Body of pancreas (tissue), 4 donors: ENCODE data around the gene MASP2. TPM values are rescaled to one million over a fixed set of nuclear protein-coding genes. Genes with fewer than 3 reads are reported as not detected.
"Not testable (repeated sequence)": the region's sequence is repeated elsewhere in the genome, so short reads cannot be mapped to it uniquely, and the experiment has no call there.

Experiments
- ATAC-seq: fragments of 150-250 bp; one replicate; pipeline ENCODE4 v1.9.1; 2016
- DNase-seq, 4 donors: peaks; one replicate each; pipeline ENCODE4 v3.0.0-alpha.2; 2019
- H3K27ac ChIP-seq, 4 donors: fragments of 200-600 bp; sonication (generic); 1 replicate in 3 of 4; 2 replicates in 1 of 4; pipeline versions ENCODE4 v1.5.1 to v1.6.1; 2016 to 2019; ENCODE audit warnings: mild to moderate bottlenecking in 1 of 4, mixed read lengths in 1 of 4, moderate library complexity in 1 of 4
- H3K27me3 ChIP-seq, 2 donors: fragments of 200-600 bp; sonication (generic); one replicate each; pipeline ENCODE4 v1.6.0; 2016; ENCODE audit warnings: mild to moderate bottlenecking in 1 of 2
- H3K36me3 ChIP-seq, 2 donors: fragments of 200-600 bp; sonication (generic); replicated peaks in 1 of 2; 2 replicates each; pipeline ENCODE4 v1.5.1; 2016; ENCODE audit warnings: low read depth in 2 of 2; ENCODE audit not compliant: insufficient read depth in 1 of 2
- H3K4me1 ChIP-seq: fragments of 200-600 bp; sonication (generic); one replicate; pipeline ENCODE4 v1.6.0; 2016
- H3K4me3 ChIP-seq, 2 donors: fragments of 200-600 bp; sonication (generic); 1 replicate in 1 of 2; 2 replicates in 1 of 2; pipeline ENCODE4 v1.5.1; 2016 to 2019
- H3K9me3 ChIP-seq, 3 donors: fragments of 200-600 bp; sonication (generic); 1 replicate in 2 of 3; 2 replicates in 1 of 3; pipeline ENCODE4 v1.5.1; 2016
- POLR2A ChIP-seq, 3 donors: fragments of 450-650 bp; IDR thresholded peaks; one replicate each; pipeline ENCODE4 v1.6.1; 2016; ENCODE audit warnings: antibody characterized with exemption in 3 of 3, mild to moderate bottlenecking in 2 of 3
- WGBS, 2 donors: methylation state at CpG; one replicate each; pipeline ENCODE4 v1.1.5; 2017; 5-methylcytosine and 5-hydroxymethylcytosine counted together
- intact Hi-C: fragments of 100-400 bp; cut with DNase I; formaldehyde crosslinking; loops from one replicate; pipeline ENCODE4 v1.15.1; 2023
- total RNA-seq, 2 donors: library from RNA; depleted of rRNA; stranded (reverse); fragments of >200 nt; gene quantifications; one replicate each; pipeline ENCODE4 v1.1.0, GENCODE V29; 2016
- TF ChIP-seq, protein P1 (sequence below), 7 experiments: fragments of 450-650 bp in 4 of 7; fragments of 200-600 bp in 3 of 7; sonication (generic) in 3 of 7; IDR thresholded peaks; one replicate each; pipeline ENCODE4 v1.5.1; 2016 to 2019; ENCODE audit warnings: antibody characterized with exemption in 7 of 7

The MASP2 gene
- total RNA-seq, 2 donors from 2014 or later: not detected

DNA sequence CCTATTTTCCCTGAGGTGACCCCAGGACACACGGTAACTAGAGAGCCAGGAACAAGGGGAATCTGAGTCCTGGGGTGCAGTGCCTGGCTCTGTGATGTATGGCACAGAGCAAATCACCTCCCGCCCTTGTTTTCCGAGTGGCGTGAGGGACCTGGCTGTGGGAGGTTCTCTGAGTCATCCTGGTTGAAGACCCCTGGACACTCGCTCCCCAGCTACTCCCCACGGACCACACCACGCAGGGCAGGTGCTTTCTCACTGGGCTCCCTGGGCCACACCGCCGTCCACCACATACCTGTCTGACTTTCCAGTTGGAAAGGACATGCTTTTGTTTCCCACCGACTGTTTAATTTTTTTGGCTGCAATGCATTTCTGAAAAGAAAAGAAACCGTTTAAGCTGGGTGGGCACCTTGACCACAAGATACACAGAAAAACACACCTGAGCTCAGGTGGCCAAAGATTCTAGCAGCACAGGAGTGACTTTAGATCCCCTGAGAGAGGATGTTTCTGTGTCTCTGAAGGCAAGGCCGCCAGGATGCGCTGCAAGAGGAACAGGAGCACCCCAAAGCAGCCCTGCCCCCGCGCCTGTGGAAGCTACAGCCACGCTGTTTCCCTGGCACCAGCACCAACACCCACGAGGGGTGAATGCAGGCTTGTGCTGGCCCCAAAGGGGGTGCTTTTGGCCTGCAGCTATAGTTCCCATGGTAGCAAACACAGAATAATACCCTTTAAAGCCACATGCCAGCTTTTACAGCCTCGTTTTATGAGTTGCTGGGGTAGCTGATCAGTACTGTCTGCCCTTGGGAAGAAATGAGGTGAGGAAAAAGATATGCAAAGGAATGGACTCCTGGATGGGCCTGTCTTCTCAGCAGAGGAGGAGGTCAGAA is 20.9 kb upstream of the MASP2 start:
- H3K4me3 ChIP-seq: no peak overlapping the region
- H3K4me1 ChIP-seq: peaks cover 25% of the 10 kb centered on the region
- ATAC-seq (no peak), DNase-seq (peak in 1 of 4 donors; percentile 2)
- 90 to 94% methylated on average over 18 of the region's 18 CpGs for WGBS, 2 donors
- intact Hi-C loops: no loop called here
- no peaks in the 10 kb centered on the region for H3K27me3 ChIP-seq
- TF ChIP-seq, protein P1, sequence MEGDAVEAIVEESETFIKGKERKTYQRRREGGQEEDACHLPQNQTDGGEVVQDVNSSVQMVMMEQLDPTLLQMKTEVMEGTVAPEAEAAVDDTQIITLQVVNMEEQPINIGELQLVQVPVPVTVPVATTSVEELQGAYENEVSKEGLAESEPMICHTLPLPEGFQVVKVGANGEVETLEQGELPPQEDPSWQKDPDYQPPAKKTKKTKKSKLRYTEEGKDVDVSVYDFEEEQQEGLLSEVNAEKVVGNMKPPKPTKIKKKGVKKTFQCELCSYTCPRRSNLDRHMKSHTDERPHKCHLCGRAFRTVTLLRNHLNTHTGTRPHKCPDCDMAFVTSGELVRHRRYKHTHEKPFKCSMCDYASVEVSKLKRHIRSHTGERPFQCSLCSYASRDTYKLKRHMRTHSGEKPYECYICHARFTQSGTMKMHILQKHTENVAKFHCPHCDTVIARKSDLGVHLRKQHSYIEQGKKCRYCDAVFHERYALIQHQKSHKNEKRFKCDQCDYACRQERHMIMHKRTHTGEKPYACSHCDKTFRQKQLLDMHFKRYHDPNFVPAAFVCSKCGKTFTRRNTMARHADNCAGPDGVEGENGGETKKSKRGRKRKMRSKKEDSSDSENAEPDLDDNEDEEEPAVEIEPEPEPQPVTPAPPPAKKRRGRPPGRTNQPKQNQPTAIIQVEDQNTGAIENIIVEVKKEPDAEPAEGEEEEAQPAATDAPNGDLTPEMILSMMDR (IDR thresholded peaks at IDR 0.05): no peak
- no peak for TF ChIP-seq POLR2A (IDR thresholded peaks at IDR 0.05)
- H3K27ac ChIP-seq: no peak overlapping the region
- no peaks in the 10 kb centered on the region for H3K9me3 ChIP-seq
- peaks cover 7 to 23% of the 10 kb centered on the region in 2 donors for H3K36me3 ChIP-seq

DNA sequence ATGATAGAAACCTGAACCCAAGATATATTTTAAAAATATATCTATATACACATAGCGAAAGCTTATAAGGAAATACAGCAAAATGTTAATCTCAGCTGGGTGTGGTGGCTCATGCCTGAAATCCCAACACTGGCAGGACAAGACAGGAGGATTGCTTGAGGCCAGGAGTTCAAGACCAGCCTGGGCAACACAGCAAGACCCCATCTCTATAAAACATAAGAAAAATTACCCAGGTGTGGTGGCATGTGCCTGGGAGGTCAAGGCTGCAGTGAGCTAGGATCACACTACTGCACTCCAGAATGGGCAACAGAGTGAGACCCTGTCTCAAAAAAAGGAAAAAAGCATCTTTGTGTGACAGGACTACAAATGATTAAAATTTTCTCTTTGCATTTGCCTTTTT is 18.8 kb upstream of the MASP2 start:
- Histone ChIP-seq H3K9me3 (no peaks in the 10 kb centered on the region), H3K36me3 (peaks cover 7 to 22% of the 10 kb centered on the region in 2 donors), H3K4me3 (no peak overlapping the region), H3K27me3 (no peaks in the 10 kb centered on the region), H3K4me1 (peaks cover 17% of the 10 kb centered on the region), H3K27ac (no peak overlapping the region)
- no peak for TF ChIP-seq POLR2A (IDR thresholded peaks at IDR 0.05)
- TF ChIP-seq, protein P1 (IDR thresholded peaks at IDR 0.05): no peak
- no peak for DNase-seq
- WGBS, 2 donors: 92 to 100% methylated on average over 1 of the region's 1 CpG
- ATAC-seq: no peak
- intact Hi-C loops: no loop called here

DNA sequence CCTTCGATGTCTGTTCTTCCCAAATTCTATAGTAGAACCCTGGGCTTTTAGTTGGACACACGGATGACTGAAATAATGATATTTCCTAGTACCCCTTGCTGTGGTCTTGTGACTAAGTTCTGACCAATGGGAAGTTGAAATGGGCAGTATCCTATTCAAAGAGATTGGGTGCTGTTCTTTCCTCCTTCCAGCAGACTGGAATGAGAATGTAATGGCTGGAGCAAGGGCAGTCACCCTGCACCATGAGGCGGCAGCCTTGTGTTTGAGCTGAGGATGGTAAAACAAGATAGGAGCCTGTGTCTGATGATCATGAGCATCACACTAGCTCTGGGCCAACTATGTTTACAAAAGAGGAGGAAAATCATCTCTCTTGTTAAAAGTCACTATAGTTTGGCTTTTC is 17.9 kb upstream of the MASP2 start:
- intact Hi-C loops: no loop called here
- ATAC-seq: no peak
- H3K27ac ChIP-seq: no peak overlapping the region
- DNase-seq: no peak
- H3K4me1 ChIP-seq: peaks cover 18% of the 10 kb centered on the region
- no peaks in the 10 kb centered on the region for H3K9me3 ChIP-seq
- H3K36me3 ChIP-seq: peaks cover 7 to 22% of the 10 kb centered on the region in 2 donors
- no peak overlapping the region for H3K4me3 ChIP-seq
- TF ChIP-seq, protein P1 (IDR thresholded peaks at IDR 0.05): no peak
- no peak for TF ChIP-seq POLR2A (IDR thresholded peaks at IDR 0.05)
- no peaks in the 10 kb centered on the region for H3K27me3 ChIP-seq
- WGBS, 2 donors: 92 to 98% methylated on average over 3 of the region's 3 CpGs

DNA sequence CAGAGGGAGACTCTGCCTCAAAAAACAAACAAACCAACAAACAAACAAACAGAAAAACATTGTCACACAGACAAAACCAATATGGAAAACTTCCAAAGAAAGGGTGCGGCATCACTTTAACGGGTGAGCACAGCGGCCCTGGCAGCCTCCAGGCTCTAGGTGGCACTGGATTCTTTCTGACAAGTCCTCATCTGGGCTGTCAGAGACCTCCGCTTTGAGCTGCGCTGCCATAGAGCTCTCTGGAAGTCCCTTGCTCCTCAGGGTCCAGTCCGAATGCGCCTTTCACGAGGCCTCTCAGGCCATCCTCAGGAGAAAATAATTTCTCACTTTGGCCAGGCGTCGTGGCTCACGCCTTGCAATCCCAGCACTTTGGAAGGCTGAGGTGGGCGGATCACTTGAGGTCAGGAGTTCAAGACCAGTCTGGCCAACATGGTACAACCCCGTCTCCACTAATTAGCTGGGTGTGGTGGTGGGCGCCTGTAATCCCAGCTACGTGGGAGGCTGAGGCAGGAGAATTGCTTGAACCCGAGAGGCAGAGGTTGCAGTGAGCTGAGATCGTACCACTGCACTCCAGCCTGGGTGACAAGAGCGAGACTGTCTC is 17.0 kb upstream of the MASP2 start:
- DNase-seq: peak in 1 of 4 donors; percentile 6
- peaks cover 7 to 20% of the 10 kb centered on the region in 2 donors for H3K36me3 ChIP-seq
- H3K4me3 ChIP-seq, ATAC-seq, H3K9me3 ChIP-seq, intact Hi-C loops, H3K27ac ChIP-seq, H3K27me3 ChIP-seq: not testable (repeated sequence)
- H3K4me1 ChIP-seq: peaks cover 21% of the 10 kb centered on the region
- WGBS, 2 donors: 89 to 93% methylated on average over 17 to 18 of the region's 18 CpGs

DNA sequence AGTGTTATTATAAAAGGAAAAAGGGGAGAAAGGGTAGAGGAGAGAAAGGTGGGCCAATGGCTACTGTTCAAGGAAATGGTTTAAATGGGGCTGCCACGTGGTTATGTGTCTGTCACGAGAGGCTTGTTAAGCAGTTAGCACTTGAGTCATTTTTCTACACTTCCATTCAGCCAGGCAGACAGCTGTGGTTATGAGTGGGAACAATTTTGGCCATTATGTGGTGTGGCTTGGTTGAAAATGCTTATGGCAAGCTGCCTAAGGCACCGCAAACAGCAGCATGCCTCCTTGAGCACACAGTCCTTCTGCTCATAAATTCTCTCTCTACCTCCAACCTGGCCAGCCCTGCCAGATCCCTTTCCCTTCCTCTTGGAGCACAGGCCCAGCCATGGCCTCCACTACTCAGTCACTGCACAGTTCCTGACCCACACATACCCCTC is 15.9 kb upstream of the MASP2 start:
- no peaks in the 10 kb centered on the region for H3K9me3 ChIP-seq
- no peaks in the 10 kb centered on the region for H3K27me3 ChIP-seq
- TF ChIP-seq, protein P1 (IDR thresholded peaks at IDR 0.05): no peak
- no peak for TF ChIP-seq POLR2A (IDR thresholded peaks at IDR 0.05)
- 67 to 75% methylated on average over 3 of the region's 3 CpGs for WGBS, 2 donors
- peaks cover 4 to 11% of the 10 kb centered on the region in 2 donors for H3K36me3 ChIP-seq
- DNase-seq (peak in 1 of 4 donors; percentile 4), ATAC-seq (no peak)
- H3K4me1 ChIP-seq: peaks cover 31% of the 10 kb centered on the region
- peak overlapping the region in 1 of 4 donors; percentile 17 for H3K27ac ChIP-seq
- intact Hi-C loops: no loop called here
- H3K4me3 ChIP-seq: no peak overlapping the region
